Measurements from ENCODE around the gene SOS2. TPM values are rescaled to one million over a fixed set of nuclear protein-coding genes. Genes with fewer than 3 reads are reported as not detected.

The SOS2 gene
- total RNA-seq, 1 donor: 22.3 TPM

DNA sequence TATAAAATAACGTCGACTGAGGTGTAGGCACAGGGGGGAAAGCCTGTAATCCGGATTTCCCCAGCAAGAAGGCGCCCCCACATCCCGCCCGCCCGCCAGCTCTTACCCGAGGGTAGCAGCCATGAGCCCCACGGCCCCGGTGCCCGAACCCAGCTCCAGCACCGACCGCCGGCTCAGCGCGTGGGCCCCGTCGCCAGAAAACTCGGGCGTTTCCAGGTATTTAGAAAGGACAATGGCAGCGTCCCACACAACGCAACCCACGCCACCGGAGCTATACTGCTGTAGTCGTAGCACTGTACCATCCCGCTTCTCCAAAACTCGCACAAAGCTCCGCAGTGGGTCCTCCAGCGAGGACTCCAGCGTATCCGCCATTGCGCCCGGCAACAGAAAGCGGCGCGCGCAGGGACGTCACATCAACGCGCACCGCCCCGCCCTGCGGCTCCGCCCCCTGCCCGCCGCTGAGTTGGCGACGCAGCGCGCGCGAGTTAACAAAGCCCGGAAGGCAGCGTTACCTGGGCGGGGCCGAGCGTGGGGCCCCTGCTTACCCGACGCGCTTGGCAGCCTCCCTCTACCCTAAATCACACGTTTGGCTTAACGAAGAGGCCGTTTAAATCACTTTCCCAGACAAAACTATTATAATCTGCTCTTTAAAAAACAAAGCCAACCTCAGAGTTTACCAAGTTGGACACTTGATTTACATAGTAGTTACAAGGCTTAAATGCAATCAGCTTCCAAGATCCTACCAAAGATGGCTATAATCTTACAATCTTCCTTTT lies 115.0 kb downstream of the SOS2 start, which contains the start of gene VCPKMT:
Gene VCPKMT (minus strand): TSS at position 392 of the 776 bp plus-strand sequence. CDS start 20 bp downstream, at position 372.
- H3K4me3 ChIP-seq (ENCODE audit: low read depth, low read length): peak within 1 kb of the TSS; percentile 89
- no peak for TF ChIP-seq CTCF (IDR thresholded peaks at IDR 0.05; ENCODE audit: insufficient read depth, low read length)
- peak; percentile 88 for DNase-seq (ENCODE audit: low read depth)

GRCh38 chr14:50113381-50114035 lies 117.9 kb downstream of the SOS2 start:
- no peak for TF ChIP-seq CTCF (IDR thresholded peaks at IDR 0.05; ENCODE audit: insufficient read depth, low read length)
- no peak overlapping the region for H3K4me3 ChIP-seq (ENCODE audit: low read depth, low read length)
- DNase-seq (ENCODE audit: low read depth): no peak

GRCh38 chr14:50110323-50111037 lies 120.9 kb downstream of the SOS2 start:
- DNase-seq (ENCODE audit: low read depth): no peak
- no peak for TF ChIP-seq CTCF (IDR thresholded peaks at IDR 0.05; ENCODE audit: insufficient read depth, low read length)
- no peak overlapping the region for H3K4me3 ChIP-seq (ENCODE audit: low read depth, low read length)

GRCh38 chr14:50109342-50109741 lies 122.0 kb downstream of the SOS2 start:
- peak; percentile 38 for TF ChIP-seq CTCF (IDR thresholded peaks at IDR 0.05; ENCODE audit: insufficient read depth, low read length)
- no peak overlapping the region for H3K4me3 ChIP-seq (ENCODE audit: low read depth, low read length)
- DNase-seq (ENCODE audit: low read depth): peak; percentile 22

DNA sequence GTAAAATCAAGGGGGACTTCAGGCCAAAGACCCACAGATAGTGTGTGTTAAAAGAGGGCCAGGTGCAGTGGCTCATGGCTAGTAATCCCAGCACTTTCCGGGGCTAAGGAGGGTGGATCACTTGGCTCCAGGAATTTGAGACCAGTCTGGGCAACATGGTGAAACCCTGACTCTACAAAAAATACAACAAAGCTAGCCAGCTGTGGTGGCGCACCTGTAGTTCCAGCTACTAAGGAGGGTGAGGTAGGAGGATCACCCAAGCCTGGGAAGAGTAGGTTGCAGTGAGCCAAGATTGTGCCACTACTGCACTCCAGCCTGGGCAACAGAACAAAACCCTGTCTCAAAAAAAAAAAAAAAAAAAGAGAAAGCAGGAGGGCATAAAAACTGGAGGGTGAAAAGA lies 123.5 kb downstream of the SOS2 start:
- no peak for DNase-seq (ENCODE audit: low read depth)
- no peak overlapping the region for H3K4me3 ChIP-seq (ENCODE audit: low read depth, low read length)
- no peak for TF ChIP-seq CTCF (IDR thresholded peaks at IDR 0.05; ENCODE audit: insufficient read depth, low read length)

GRCh38 chr14:50106178-50106577 lies 125.2 kb downstream of the SOS2 start:
- DNase-seq (ENCODE audit: low read depth): no peak
- TF ChIP-seq CTCF (IDR thresholded peaks at IDR 0.05; ENCODE audit: insufficient read depth, low read length): no peak
- no peak overlapping the region for H3K4me3 ChIP-seq (ENCODE audit: low read depth, low read length)

Data from fibroblast of the aortic adventitia (primary cell).